HG02973 (cell line): ENCODE results near the gene LINGO3.

Experiments
- ATAC-seq: cut with Tn5 transposase; IDR thresholded peaks from one replicate; pipeline ENCODE4 v1.9.1; 2021; ENCODE audit warnings: moderate library complexity; ENCODE audit not compliant: unreplicated experiment

The LINGO3 gene

DNA sequence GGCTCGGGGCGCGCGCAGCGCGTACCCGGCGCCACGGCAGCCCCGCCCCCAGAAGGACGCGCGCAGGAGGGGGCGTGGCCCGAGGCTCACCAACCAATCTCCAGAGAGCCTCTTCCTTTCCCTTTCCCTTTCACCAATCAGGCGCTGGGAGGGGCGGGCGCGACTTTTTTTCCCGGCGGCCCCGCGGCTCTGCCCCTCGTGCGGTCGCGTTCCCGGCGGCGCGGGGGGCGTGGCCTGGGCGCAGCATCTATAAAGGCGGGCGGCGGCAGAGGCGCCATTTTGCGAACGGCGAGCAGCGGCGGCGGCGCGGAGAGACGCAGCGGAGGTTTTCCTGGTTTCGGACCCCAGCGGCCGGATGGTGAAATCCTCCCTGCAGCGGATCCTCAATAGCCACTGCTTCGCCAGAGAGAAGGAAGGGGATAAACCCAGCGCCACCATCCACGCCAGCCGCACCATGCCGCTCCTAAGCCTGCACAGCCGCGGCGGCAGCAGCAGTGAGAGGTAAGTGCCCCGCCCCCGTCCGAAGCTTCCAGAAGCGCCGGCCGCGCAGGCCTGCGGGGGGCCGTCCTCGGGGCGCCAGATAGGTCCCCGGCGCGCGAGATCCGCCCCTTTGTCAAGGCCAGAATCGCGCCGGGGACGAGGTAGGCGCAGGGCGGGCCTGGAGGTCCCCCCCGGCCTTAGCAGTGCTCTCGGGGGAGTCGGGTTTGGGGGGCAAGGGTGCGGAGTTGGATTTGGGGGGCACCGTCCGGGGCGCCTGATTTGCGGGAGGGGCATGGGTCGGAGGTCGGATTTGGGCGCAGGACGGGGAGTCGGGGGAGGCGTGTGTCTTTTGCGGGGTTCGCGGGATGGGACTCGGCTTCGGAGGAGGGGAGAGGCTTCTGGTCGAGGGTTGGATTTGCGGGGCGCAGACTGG is 38.5 kb downstream of the LINGO3 start:
- peak; percentile 41 for ATAC-seq

- no peak for ATAC-seq
Measured at GRCh38 chr19:2268861-2269243, 39.1 kb downstream of the LINGO3 start.

- no peak for ATAC-seq
Measured at GRCh38 chr19:2268480-2268830, 39.5 kb downstream of the LINGO3 start.

GRCh38 chr19:2266183-2266993 is 41.6 kb downstream of the LINGO3 start:
- no peak for ATAC-seq

GRCh38 chr19:2261438-2262172 is 46.3 kb downstream of the LINGO3 start:
- no peak for ATAC-seq

- no peak for ATAC-seq
Measured at GRCh38 chr19:2260341-2260805, 47.6 kb downstream of the LINGO3 start.

- no peak for ATAC-seq
Measured at GRCh38 chr19:2259336-2259735, 48.6 kb downstream of the LINGO3 start.
